ENCODE measurements around the gene NSMF.

GRCh38 chr9:137476856-137477255 lies 17.7 kb upstream of the NSMF start:
- TF ChIP-seq FOS (IDR thresholded peaks at IDR 0.05; ENCODE audit: borderline replicate concordance, extremely low read depth, insufficient read length) (no peak), NFIC (IDR thresholded peaks at IDR 0.05; ENCODE audit: low read depth, low read length) (no peak), JUND (IDR thresholded peaks at IDR 0.05; ENCODE audit: low read depth, low read length) (no peak), ZNF217 (IDR thresholded peaks at IDR 0.05) (no peak), ZNF622 (IDR thresholded peaks at IDR 0.05) (no peak), POLR2A (IDR thresholded peaks at IDR 0.05; ENCODE audit: low read depth, low read length) (no peak), RAD21 (IDR thresholded peaks at IDR 0.05; ENCODE audit: insufficient read depth, low read depth, low read length) (no peak), GABPA (IDR thresholded peaks at IDR 0.05; ENCODE audit: low read depth) (no peak), POLR2AphosphoS5 (IDR thresholded peaks at IDR 0.05; ENCODE audit: low read length) (no peak), EED (IDR thresholded peaks at IDR 0.05; ENCODE audit: low read depth) (no peak)
- TF ChIP-seq, protein P1, sequence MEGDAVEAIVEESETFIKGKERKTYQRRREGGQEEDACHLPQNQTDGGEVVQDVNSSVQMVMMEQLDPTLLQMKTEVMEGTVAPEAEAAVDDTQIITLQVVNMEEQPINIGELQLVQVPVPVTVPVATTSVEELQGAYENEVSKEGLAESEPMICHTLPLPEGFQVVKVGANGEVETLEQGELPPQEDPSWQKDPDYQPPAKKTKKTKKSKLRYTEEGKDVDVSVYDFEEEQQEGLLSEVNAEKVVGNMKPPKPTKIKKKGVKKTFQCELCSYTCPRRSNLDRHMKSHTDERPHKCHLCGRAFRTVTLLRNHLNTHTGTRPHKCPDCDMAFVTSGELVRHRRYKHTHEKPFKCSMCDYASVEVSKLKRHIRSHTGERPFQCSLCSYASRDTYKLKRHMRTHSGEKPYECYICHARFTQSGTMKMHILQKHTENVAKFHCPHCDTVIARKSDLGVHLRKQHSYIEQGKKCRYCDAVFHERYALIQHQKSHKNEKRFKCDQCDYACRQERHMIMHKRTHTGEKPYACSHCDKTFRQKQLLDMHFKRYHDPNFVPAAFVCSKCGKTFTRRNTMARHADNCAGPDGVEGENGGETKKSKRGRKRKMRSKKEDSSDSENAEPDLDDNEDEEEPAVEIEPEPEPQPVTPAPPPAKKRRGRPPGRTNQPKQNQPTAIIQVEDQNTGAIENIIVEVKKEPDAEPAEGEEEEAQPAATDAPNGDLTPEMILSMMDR (IDR thresholded peaks at IDR 0.05 in 2 of 3, conservative IDR thresholded peaks at IDR 0.05 in 1 of 3; ENCODE audit: control insufficient read depth in 2 of 3, extremely low read depth in 1 of 3, insufficient read depth in 1 of 3, low read depth in 3 of 3, low read length in 3 of 3), result no peak
